H1 (cell line): Measurements from ENCODE around the gene ADAMTS20. TPM values are rescaled to one million over a fixed set of nuclear protein-coding genes. Genes with fewer than 3 reads are reported as not detected.

ENCODE experiments used
- POLR2AphosphoS5 ChIP-seq: IDR thresholded peaks from 2 replicates; pipeline ENCODE4 v1.6.1; 2011; ENCODE audit warnings: low read depth, low read length
- RFX5 ChIP-seq: IDR thresholded peaks from 2 replicates; pipeline ENCODE4 v1.6.1; 2011; ENCODE audit warnings: low read depth, low read length, improper control_type of control experiment, borderline replicate concordance
- RNF2 ChIP-seq: fragments of 200-900, 300-1000 bp; sonication (generic); IDR thresholded peaks from 2 replicates; pipeline ENCODE4 v1.7.1; 2016; ENCODE audit warnings: borderline replicate concordance, low read depth, mild to moderate bottlenecking, antibody characterized with exemption, low read length; ENCODE audit not compliant: poor library complexity, severe bottlenecking; ENCODE audit errors: missing control alignments
- SIRT6 ChIP-seq: IDR thresholded peaks from one replicate; pipeline ENCODE4 v1.7.1; 2012; ENCODE audit warnings: low read length, inconsistent platforms
- SP4 ChIP-seq: IDR thresholded peaks from 2 replicates; pipeline ENCODE4 v1.6.1; 2012; ENCODE audit warnings: low read length, inconsistent platforms
- polyA plus RNA-seq, 7 experiments: library from polyadenylated mRNA; depleted of rRNA in 3 of 7; stranded (reverse) in 5 of 7; unstranded in 2 of 7; fragments of >200 nt in 5 of 7; fragments of 200-250 nt in 2 of 7; gene quantifications; 1 replicate in 5 of 7; 2 replicates in 1 of 7; 4 replicates in 1 of 7; pipeline versions ENCODE4 v1.2.1 to v1.2.3, GENCODE V29; 2011 to 2013; ENCODE audit warnings: missing spikeins in 2 of 7, mixed read lengths in 2 of 7
- total RNA-seq: library from RNA; stranded (reverse); fragmentation: NEBNext Ultra II Directional; extraction: Animal tissue kit (Norgen Biotek cat#: 25700); gene quantifications from 2 replicates; pipeline ENCODE4 v1.2.1, GENCODE V29; 2021

The ADAMTS20 gene
- total and polyA plus RNA-seq, 2 of the 8 experiments (the other 6 are each of a cell fraction or from before 2014, with no cell fraction given): 2.9 to 5.1 TPM

DNA sequence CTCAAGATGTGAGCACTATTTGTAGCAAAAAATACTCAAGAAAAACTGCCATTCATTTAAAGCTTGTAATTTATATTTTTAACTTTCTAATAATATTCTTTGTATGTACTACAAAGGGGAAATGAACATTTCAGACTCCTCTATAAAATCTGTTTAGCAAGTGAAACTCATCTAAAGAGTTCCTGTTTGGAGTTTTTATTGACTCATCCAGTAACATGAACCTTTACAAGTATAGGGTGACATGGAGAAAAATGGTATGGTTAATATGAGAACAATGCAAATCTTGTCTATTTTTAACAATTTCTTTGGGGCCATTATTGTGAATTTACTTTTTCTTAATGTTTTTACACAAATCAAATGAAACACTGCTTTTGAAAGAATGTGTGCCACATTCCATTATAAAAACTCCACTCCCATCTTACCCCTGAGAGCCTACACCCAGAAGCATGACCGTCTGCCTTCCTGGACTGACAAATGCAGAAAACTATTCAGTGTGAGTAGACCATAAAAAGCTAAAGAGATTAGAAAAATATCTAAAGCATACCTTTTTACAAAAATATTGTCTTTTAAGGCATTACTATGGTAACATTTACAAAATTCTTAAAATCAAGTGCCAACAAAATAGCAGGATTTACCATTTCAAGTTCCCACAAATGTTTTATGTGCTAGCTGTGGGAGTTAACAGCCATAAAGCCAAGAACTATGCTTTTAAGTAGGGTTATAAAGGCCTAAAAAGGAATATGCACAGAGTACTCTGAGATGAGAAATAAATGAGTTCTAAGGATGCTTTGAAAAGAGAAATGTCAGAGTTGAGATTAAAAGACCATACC lies 144.0 kb downstream of the ADAMTS20 start (continued):
- no peak for TF ChIP-seq RNF2
- TF ChIP-seq POLR2AphosphoS5: no peak
- TF ChIP-seq SIRT6: no peak
- TF ChIP-seq RFX5: no peak
- no peak for TF ChIP-seq SP4
